H1 (cell line): ENCODE data around the gene CBFA2T2. TPM values are rescaled to one million over a fixed set of nuclear protein-coding genes. Genes with fewer than 3 reads are reported as not detected.

Experiments used
- CTCF ChIA-PET: fragments of 300-600 bp; sonication (Branson Sonifier 250); formaldehyde crosslinking; loops from one replicate; lab custom pipeline; 2021; ENCODE audit not compliant: partially characterized antibody; lab: Charles Lee
- POLR2A ChIA-PET: fragments of 300-600 bp; sonication (Branson Sonifier 250); formaldehyde crosslinking; loops from one replicate; lab custom pipeline; 2021; ENCODE audit warnings: inconsistent platforms; ENCODE audit not compliant: partially characterized antibody; lab: Charles Lee
- DNase-seq, 2 experiments: peaks; one replicate each; pipeline versions ENCODE4 v3.0.0 to v3.0.0-alpha.2; 2010 to 2022; ENCODE audit warnings: low spot score in 2 of 2, low read depth in 1 of 2, mixed read lengths in 1 of 2
- FAIRE-seq: peaks from 2 replicates; lab custom pipeline; 2011; peaks lifted over from hg19 to GRCh38; lab: Jason Lieb, UNC
- H2AFZ ChIP-seq: 2 replicates; pipeline ENCODE4 v1.8.1; 2012; ENCODE audit warnings: low read length, inconsistent platforms
- H2AK5ac ChIP-seq: 2 replicates; pipeline ENCODE4 v1.6.1; 2013; ENCODE audit warnings: low read depth, low read length
- H2BK120ac ChIP-seq: replicated peaks from 2 replicates; pipeline ENCODE3; 2013; ENCODE audit warnings: low read depth, low read length, inconsistent platforms
- H2BK12ac ChIP-seq: 2 replicates; pipeline ENCODE4 v1.6.1; 2013; ENCODE audit warnings: low read depth, low read length
- H2BK15ac ChIP-seq: 2 replicates; pipeline ENCODE4 v1.6.1; 2013; ENCODE audit warnings: low read length
- H2BK20ac ChIP-seq: 2 replicates; pipeline ENCODE4 v1.6.1; 2013; ENCODE audit warnings: low read length
- H2BK5ac ChIP-seq: 2 replicates; pipeline ENCODE4 v1.6.1; 2013; ENCODE audit warnings: low read depth, low read length
- H3K14ac ChIP-seq: 2 replicates; pipeline ENCODE4 v1.6.1; 2013; ENCODE audit warnings: inconsistent platforms; ENCODE audit not compliant: insufficient read length
- H3K18ac ChIP-seq: 2 replicates; pipeline ENCODE4 v1.6.1; 2013; ENCODE audit warnings: low read length; ENCODE audit errors: extremely low read depth
- H3K23ac ChIP-seq: 2 replicates; pipeline ENCODE4 v1.6.1; 2013; ENCODE audit warnings: inconsistent platforms; ENCODE audit not compliant: insufficient read length
- H3K23me2 ChIP-seq: 2 replicates; pipeline ENCODE4 v1.6.1; 2013; ENCODE audit warnings: low read depth, low read length
- H3K27ac ChIP-seq: 2 replicates; pipeline ENCODE4 v1.6.1; 2011; ENCODE audit warnings: low read depth, low read length, inconsistent platforms
- H3K27me3 ChIP-seq, 4 experiments: replicated peaks in 1 of 4; 1 replicate in 1 of 4; 2 replicates in 3 of 4; pipeline versions ENCODE4 v1.6.1 to v1.8.1; 2011 to 2013; ENCODE audit warnings: low read length in 3 of 4, mild to moderate bottlenecking in 3 of 4, inconsistent platforms in 2 of 4, mixed read lengths in 2 of 4, moderate library complexity in 1 of 4; ENCODE audit not compliant: control insufficient read depth in 3 of 4, insufficient read depth in 3 of 4; ENCODE audit errors: extremely low read depth in 1 of 4
- H3K36me3 ChIP-seq, 4 experiments: 2 replicates each; pipeline versions ENCODE4 v1.6.1 to v1.8.1; 2011 to 2013; ENCODE audit warnings: mild to moderate bottlenecking in 4 of 4, low read length in 3 of 4, moderate library complexity in 2 of 4, control low read depth in 1 of 4, inconsistent platforms in 1 of 4; ENCODE audit not compliant: insufficient read depth in 4 of 4, control insufficient read depth in 2 of 4
- H3K4ac ChIP-seq: replicated peaks from 2 replicates; pipeline ENCODE3; 2013; ENCODE audit warnings: low read length, low read depth, mixed read lengths, inconsistent platforms; ENCODE audit not compliant: insufficient read length
- H3K4me1 ChIP-seq, 4 experiments: replicated peaks in 1 of 4; 1 replicate in 1 of 4; 2 replicates in 3 of 4; pipeline versions ENCODE4 v1.6.1 to v1.8.1; 2011 to 2013; ENCODE audit warnings: low read length in 3 of 4, inconsistent platforms in 2 of 4, mixed read lengths in 1 of 4; ENCODE audit not compliant: insufficient read depth in 4 of 4, control insufficient read depth in 3 of 4
- H3K4me2 ChIP-seq, 2 experiments: 2 replicates each; pipeline versions ENCODE4 v1.6.1 to v1.8.1; 2011 to 2013; ENCODE audit warnings: low read depth in 2 of 2, low read length in 2 of 2, control low read depth in 1 of 2, inconsistent platforms in 1 of 2, mild to moderate bottlenecking in 1 of 2; ENCODE audit not compliant: insufficient read depth in 1 of 2
- H3K4me3 ChIP-seq, 4 experiments: fragments of 200-600, 300-600 bp in 1 of 4; sonication (generic), shearing (Covaris generic), sonication (Bioruptor Twin) in 1 of 4; 2 replicates each; pipeline versions ENCODE4 v1.5.1 to v1.8.1; 2011 to 2016; ENCODE audit warnings: low read length in 4 of 4, low read depth in 3 of 4, control low read depth in 2 of 4, inconsistent platforms in 2 of 4, mild to moderate bottlenecking in 2 of 4, mixed read lengths in 1 of 4, moderate library complexity in 1 of 4; ENCODE audit not compliant: insufficient read depth in 2 of 4; ENCODE audit errors: extremely low read depth in 1 of 4
- H3K56ac ChIP-seq: replicated peaks from 2 replicates; pipeline ENCODE3; 2013; ENCODE audit warnings: low read depth, mild to moderate bottlenecking, mixed read lengths, low read length, inconsistent platforms; ENCODE audit not compliant: insufficient read length
- H3K79me1 ChIP-seq: 2 replicates; pipeline ENCODE4 v1.6.1; 2013; ENCODE audit warnings: low read depth, low read length, control low read depth
- H3K79me2 ChIP-seq, 2 experiments: 2 replicates each; pipeline versions ENCODE4 v1.6.1 to v1.8.1; 2012 to 2013; ENCODE audit warnings: low read length in 2 of 2, mild to moderate bottlenecking in 2 of 2, inconsistent platforms in 1 of 2; ENCODE audit not compliant: insufficient read depth in 2 of 2, control insufficient read depth in 1 of 2
- H3K9ac ChIP-seq, 4 experiments: replicated peaks in 1 of 4; 1 replicate in 1 of 4; 2 replicates in 3 of 4; pipeline versions ENCODE4 v1.6.1 to v1.8.1; 2011 to 2013; ENCODE audit warnings: low read depth in 3 of 4, low read length in 3 of 4, control low read depth in 2 of 4, mild to moderate bottlenecking in 2 of 4, moderate library complexity in 2 of 4, inconsistent platforms in 1 of 4; ENCODE audit errors: extremely low read depth in 1 of 4
- H3K9me3 ChIP-seq, 2 experiments: 2 replicates each; pipeline versions ENCODE4 v1.6.1 to v1.8.1; 2012 to 2013; ENCODE audit warnings: mild to moderate bottlenecking in 2 of 2, moderate library complexity in 2 of 2, control low read depth in 1 of 2, inconsistent platforms in 1 of 2, low read depth in 1 of 2, low read length in 1 of 2, mixed read lengths in 1 of 2; ENCODE audit not compliant: insufficient read depth in 2 of 2
- H4K20me1 ChIP-seq, 2 experiments: replicated peaks in 1 of 2; 2 replicates each; pipeline versions ENCODE3 to v1.8.1; 2011 to 2013; ENCODE audit warnings: inconsistent platforms in 2 of 2, low read length in 2 of 2, mild to moderate bottlenecking in 1 of 2; ENCODE audit not compliant: insufficient read depth in 2 of 2, control insufficient read depth in 1 of 2
- H4K5ac ChIP-seq: 2 replicates; pipeline ENCODE4 v1.6.1; 2013; ENCODE audit warnings: low read length, low read depth, mixed read lengths, inconsistent platforms; ENCODE audit not compliant: insufficient read length
- H4K8ac ChIP-seq: 2 replicates; pipeline ENCODE4 v1.8.0; 2013; ENCODE audit warnings: mild to moderate bottlenecking, moderate library complexity, low read length, inconsistent platforms; ENCODE audit not compliant: insufficient read depth; ENCODE audit errors: extremely low read depth
- H4K91ac ChIP-seq: replicated peaks from 2 replicates; pipeline ENCODE3; 2013; ENCODE audit warnings: low read length, mixed read lengths, inconsistent platforms; ENCODE audit not compliant: insufficient read length
- BACH1 ChIP-seq: IDR thresholded peaks from 2 replicates; pipeline ENCODE4 v1.6.1; 2012; ENCODE audit warnings: low read length, improper control_type of control experiment
- BRCA1 ChIP-seq: IDR thresholded peaks from 2 replicates; pipeline ENCODE4 v1.6.1; 2012; ENCODE audit warnings: low read depth, low read length, improper control_type of control experiment
- CBX5 ChIP-seq: fragments of 300-800, 300-1000 bp; sonication (generic); IDR thresholded peaks from 2 replicates; pipeline ENCODE4 v1.7.1; 2016; ENCODE audit warnings: antibody characterized with exemption, low read length, low read depth
- CHD1 ChIP-seq: IDR thresholded peaks from 2 replicates; pipeline ENCODE4 v1.6.1; 2012; ENCODE audit warnings: low read depth, low read length, improper control_type of control experiment
- HDAC2 ChIP-seq, 2 experiments: fragments of 300-600 bp in 1 of 2; sonication (generic) in 1 of 2; IDR thresholded peaks; 2 replicates each; pipeline ENCODE4 v1.6.1; 2011 to 2012; ENCODE audit warnings: low read depth in 2 of 2, low read length in 2 of 2, mild to moderate bottlenecking in 2 of 2, moderate library complexity in 2 of 2, borderline replicate concordance in 1 of 2, inconsistent platforms in 1 of 2
- JUN ChIP-seq: IDR thresholded peaks from 2 replicates; pipeline ENCODE4 v1.6.1; 2011; ENCODE audit warnings: low read depth, mild to moderate bottlenecking, improper control_type of control experiment, low read length
- JUND ChIP-seq: IDR thresholded peaks from 2 replicates; pipeline ENCODE4 v1.6.1; 2011; ENCODE audit warnings: mild to moderate bottlenecking, improper control_type of control experiment, low read length
- KDM1A ChIP-seq: fragments of 200-600, 300-600 bp; sonication (generic); IDR thresholded peaks from 2 replicates; pipeline ENCODE4 v1.7.1; 2016; ENCODE audit warnings: mild to moderate bottlenecking, low read length, borderline replicate concordance
- POLR2AphosphoS5 ChIP-seq: IDR thresholded peaks from 2 replicates; pipeline ENCODE4 v1.6.1; 2011; ENCODE audit warnings: low read depth, low read length
- RNF2 ChIP-seq: fragments of 200-900, 300-1000 bp; sonication (generic); IDR thresholded peaks from 2 replicates; pipeline ENCODE4 v1.7.1; 2016; ENCODE audit warnings: borderline replicate concordance, low read depth, mild to moderate bottlenecking, antibody characterized with exemption, low read length; ENCODE audit not compliant: poor library complexity, severe bottlenecking; ENCODE audit errors: missing control alignments
- TCF12 ChIP-seq: IDR thresholded peaks from 2 replicates; pipeline ENCODE4 v1.6.1; 2011; ENCODE audit warnings: low read depth, mild to moderate bottlenecking, low read length
- WGBS, 2 experiments: shearing (Covaris generic) in 1 of 2; methylation state at CpG; one replicate each; pipeline versions ENCODE4 v1.1.6 to v1.1.7; 2013 to 2015; ENCODE audit warnings: low lambda C conversion rate in 2 of 2, mixed read lengths in 2 of 2, inconsistent platforms in 1 of 2, low coverage in 1 of 2, missing lambda C conversion rate in 1 of 2; ENCODE audit not compliant: insufficient replicate concordance in 2 of 2, insufficient coverage in 1 of 2, insufficient read length in 1 of 2; ENCODE audit errors: extremely low coverage in 1 of 2, missing lambda C conversion rate in 1 of 2; 5-methylcytosine and 5-hydroxymethylcytosine counted together
- polyA plus RNA-seq, 7 experiments: library from polyadenylated mRNA; depleted of rRNA in 3 of 7; stranded (reverse) in 5 of 7; unstranded in 2 of 7; fragments of >200 nt in 5 of 7; fragments of 200-250 nt in 2 of 7; gene quantifications; 1 replicate in 5 of 7; 2 replicates in 1 of 7; 4 replicates in 1 of 7; pipeline versions ENCODE4 v1.2.1 to v1.2.3, GENCODE V29; 2011 to 2013; ENCODE audit warnings: missing spikeins in 2 of 7, mixed read lengths in 2 of 7
- total RNA-seq: library from RNA; stranded (reverse); fragmentation: NEBNext Ultra II Directional; extraction: Animal tissue kit (Norgen Biotek cat#: 25700); gene quantifications from 2 replicates; pipeline ENCODE4 v1.2.1, GENCODE V29; 2021
- TF ChIP-seq, protein P1 (sequence below), 3 experiments: IDR thresholded peaks; 1 replicate in 2 of 3; 2 replicates in 1 of 3; pipeline versions ENCODE4 v1.5.1 to v1.6.1; 2011; ENCODE audit warnings: low read length in 3 of 3, mild to moderate bottlenecking in 3 of 3, inconsistent platforms in 2 of 3, low read depth in 1 of 3, moderate library complexity in 1 of 3; ENCODE audit not compliant: insufficient read depth in 1 of 3; ENCODE audit errors: control extremely low read depth in 1 of 3

The CBFA2T2 gene
- total and polyA plus RNA-seq, 2 of the 8 experiments (the other 6 are each of a cell fraction or from before 2014, with no cell fraction given), result 11.6 to 12.9 TPM

DNA sequence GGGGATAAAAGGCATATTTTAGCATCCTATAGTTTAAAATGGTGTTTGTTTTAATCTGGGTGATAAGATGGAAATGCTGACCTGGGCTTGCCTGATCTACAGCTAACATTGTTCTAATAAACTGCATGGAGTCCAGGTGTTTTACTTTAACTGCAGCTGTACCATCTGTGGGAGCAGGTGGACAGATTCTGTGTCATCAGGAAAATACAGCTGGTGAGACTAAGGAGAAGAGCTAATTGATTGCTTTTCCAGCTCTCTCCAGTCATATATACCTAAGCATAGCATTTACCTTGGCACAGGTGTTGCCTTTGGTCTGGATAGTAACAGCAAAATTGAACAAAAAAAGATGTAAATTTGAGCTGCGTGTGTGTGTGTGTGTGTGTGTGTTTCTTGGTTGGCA is 31.6 kb downstream of the CBFA2T2 start:
- Histone ChIP-seq H3K18ac (no peak overlapping the region), H3K79me2 (no peaks in the 10 kb centered on the region; a peak in 1 of 4 replicates), H2AK5ac (no peak overlapping the region), H2AFZ (no peak overlapping the region), H3K27me3 (no peaks in the 10 kb centered on the region), H3K27ac (no peak overlapping the region), H4K8ac (no peak overlapping the region), H2BK12ac (no peak overlapping the region), H3K36me3 (no peaks in the 10 kb centered on the region), H2BK120ac (no peak overlapping the region), H2BK5ac (no peak overlapping the region), H3K79me1 (no peaks in the 10 kb centered on the region), H4K91ac (no peak overlapping the region), H3K23ac (no peak overlapping the region), H3K4me1 (0 out of 7 replicates have a peak, but pooled peaks cover 0 to 2% (median 0%) of the 10 kb centered on the region in 4 experiments), H4K20me1 (peaks cover 0 to 1% of the 10 kb centered on the region in 2 experiments), H4K5ac (no peak overlapping the region), H3K4me3 (no peak overlapping the region), H3K9me3 (no peaks in the 10 kb centered on the region), H3K4me2 (no peak overlapping the region), H3K23me2 (peaks cover 2% of the 10 kb centered on the region; the same call in 1 of the 2 replicates), H3K4ac (no peak overlapping the region), H2BK20ac (no peak overlapping the region), H3K9ac (no peak overlapping the region), H2BK15ac (no peak overlapping the region), H3K14ac (no peak overlapping the region), H3K56ac (no peak overlapping the region)
- FAIRE-seq, result no peak
- CTCF ChIA-PET, result interaction anchor here (0.6 to 1.6 kb wide), 5 partner anchors 9 to 734 kb away, joined by 3 to 4 read pairs (median 4); no protein-coding TSS in a partner anchor
- POLR2A ChIA-PET, result no interaction called here
- no peak for DNase-seq
- WGBS, 2 experiments, result 72 to 100% methylated on average over 1 of the region's 1 CpG
- TF ChIP-seq TCF12, result no peak
- TF ChIP-seq BACH1, result no peak
- no peak for TF ChIP-seq CBX5
- TF ChIP-seq CHD1, result no peak
- no peak for TF ChIP-seq RNF2
- TF ChIP-seq, protein P1, sequence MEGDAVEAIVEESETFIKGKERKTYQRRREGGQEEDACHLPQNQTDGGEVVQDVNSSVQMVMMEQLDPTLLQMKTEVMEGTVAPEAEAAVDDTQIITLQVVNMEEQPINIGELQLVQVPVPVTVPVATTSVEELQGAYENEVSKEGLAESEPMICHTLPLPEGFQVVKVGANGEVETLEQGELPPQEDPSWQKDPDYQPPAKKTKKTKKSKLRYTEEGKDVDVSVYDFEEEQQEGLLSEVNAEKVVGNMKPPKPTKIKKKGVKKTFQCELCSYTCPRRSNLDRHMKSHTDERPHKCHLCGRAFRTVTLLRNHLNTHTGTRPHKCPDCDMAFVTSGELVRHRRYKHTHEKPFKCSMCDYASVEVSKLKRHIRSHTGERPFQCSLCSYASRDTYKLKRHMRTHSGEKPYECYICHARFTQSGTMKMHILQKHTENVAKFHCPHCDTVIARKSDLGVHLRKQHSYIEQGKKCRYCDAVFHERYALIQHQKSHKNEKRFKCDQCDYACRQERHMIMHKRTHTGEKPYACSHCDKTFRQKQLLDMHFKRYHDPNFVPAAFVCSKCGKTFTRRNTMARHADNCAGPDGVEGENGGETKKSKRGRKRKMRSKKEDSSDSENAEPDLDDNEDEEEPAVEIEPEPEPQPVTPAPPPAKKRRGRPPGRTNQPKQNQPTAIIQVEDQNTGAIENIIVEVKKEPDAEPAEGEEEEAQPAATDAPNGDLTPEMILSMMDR (IDR thresholded peaks at IDR 0.05; ENCODE audit: control extremely low read depth in 1 of 3, insufficient read depth in 1 of 3, low read depth in 1 of 3, low read length in 3 of 3), result no peak
- no peak for TF ChIP-seq JUN
- no peak for TF ChIP-seq POLR2AphosphoS5
- no peak for TF ChIP-seq KDM1A
- no peak for TF ChIP-seq JUND
- TF ChIP-seq HDAC2 (IDR thresholded peaks at IDR 0.05; ENCODE audit: borderline replicate concordance in 1 of 2, low read depth in 2 of 2, low read length in 2 of 2), result no peak
- no peak for TF ChIP-seq BRCA1
